GM18517 (cell line): ENCODE data around the gene BHMT2.

ENCODE experiments used
- ATAC-seq: cut with Tn5 transposase; IDR thresholded peaks from one replicate; pipeline ENCODE4 v1.9.1; 2021; ENCODE audit warnings: mild to moderate bottlenecking, moderate library complexity; ENCODE audit not compliant: unreplicated experiment

Gene BHMT2

DNA sequence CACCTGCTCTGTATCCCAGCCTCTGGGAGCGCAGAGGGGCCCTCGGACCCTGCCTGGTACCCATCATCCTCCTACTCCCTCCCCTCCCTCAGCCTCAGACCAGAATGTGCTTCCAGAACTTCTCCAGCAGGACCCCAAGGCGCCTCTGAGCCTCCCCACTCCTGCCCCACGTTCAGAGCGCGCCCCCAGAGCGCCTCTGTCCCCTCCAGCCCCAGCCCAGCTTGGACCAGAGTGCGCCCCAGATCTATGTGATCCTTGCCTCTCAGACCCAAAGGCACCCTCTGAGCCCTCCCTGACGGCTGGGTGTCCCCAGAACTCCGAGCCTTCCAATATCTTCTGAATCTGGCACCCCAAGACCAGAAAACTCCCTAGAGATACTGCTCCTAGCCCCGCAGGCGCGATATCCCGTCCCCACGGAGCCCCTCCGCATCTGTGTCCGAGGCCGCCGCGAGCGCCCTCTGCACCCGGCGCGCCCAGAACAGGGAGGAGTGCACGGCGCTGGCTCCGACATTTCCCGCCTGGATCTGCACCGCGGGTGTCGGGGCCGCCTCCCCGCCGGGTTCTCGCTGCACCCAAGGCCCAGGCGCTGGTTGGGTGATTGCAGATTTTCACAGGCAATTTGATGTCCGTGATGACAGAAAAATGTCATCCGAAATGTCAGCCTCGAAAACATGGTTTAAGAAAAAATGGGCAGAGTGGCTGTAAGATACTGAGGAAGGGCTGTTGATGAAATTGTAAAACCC is 42.6 kb downstream of the BHMT2 start:
- no peak for ATAC-seq

DNA sequence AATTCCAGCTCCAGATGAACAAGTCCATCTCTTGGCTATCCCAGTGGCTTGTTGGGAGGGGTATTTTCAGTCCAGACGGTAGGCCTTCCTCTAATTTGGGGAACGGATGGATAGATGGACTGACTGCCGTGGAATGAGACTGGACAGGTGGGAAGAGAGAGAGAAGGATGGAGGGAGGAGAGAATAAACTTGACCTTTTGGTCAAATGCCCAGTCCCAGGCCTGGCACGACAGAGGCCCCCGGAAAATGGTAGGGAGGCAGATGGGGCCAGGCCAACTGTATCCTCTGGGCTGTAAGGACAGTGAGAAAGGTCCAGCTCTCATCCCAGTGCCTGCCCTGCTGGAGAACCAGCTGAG is 43.1 kb downstream of the BHMT2 start:
- ATAC-seq, result no peak

DNA sequence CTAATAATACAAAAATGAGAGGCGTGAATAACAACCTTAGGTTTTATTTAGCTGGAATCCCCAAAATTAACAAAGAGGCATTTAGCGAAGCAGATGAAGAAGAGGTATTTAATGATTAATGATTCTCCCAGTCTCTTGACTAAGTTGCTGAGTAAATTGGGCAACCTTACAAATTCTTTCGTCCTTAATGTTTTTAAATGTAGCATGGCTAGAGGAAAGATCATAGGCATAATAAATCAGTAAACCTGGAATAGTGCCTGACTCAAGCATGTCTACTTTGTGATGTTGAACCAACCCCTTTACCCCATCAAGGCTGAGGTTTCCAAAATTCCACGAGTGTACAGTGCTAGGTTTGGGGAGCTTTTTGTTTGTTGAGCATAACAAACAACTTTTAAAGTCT is 49.9 kb downstream of the BHMT2 start:
- no peak for ATAC-seq

DNA sequence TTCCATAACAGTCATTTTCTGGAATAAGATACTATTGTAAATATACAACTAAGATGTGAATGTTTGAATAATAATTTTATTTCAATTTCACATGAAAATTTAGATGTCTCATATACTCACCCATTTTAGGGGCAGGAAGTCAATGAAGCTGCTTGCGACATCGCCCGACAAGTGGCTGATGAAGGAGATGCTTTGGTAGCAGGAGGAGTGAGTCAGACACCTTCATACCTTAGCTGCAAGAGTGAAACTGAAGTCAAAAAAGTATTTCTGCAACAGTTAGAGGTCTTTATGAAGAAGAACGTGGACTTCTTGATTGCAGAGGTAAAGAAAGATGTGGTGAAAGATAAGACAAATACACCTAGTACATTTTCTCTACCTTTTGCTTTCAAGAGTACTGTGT is 50.7 kb downstream of the BHMT2 start:
- ATAC-seq, result no peak

DNA sequence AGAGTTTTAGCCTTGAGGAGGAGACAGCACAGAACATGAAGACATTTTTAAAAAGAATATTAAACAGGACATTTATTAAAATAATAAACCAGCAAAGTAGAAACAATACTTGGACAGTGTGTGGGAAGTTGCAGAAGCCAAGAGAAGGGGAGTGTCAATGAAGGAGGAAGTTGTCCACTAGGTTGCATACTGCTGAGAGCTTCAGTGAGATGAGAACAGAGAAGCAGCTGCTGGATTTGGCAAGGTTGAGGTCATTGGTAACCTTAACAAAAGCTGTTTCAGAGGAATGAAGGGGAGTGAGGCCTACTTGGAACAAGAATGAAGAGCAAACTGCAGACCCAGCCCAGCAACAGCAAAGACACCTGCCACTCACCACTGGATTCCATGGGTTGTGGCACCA is 53.4 kb downstream of the BHMT2 start:
- no peak for ATAC-seq

DNA sequence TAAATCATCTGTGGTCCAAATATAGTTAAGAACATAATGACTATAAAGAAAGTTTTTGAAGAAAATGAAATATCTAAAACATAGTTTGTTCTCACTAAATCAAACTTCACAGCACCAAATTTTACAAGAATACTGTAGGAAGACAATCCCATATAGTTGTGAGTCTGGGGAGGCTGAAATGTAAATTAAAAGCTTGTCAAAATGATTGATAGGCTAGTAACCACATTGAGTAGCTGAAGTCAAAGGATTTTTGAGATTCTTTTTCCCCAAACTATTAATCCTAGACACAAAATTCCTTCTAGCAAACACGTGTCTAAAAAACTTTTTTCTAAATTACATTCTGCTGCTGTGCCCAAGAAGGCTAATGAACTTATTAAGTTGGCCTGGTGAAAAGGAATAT is 55.0 kb downstream of the BHMT2 start:
- ATAC-seq, result no peak

DNA sequence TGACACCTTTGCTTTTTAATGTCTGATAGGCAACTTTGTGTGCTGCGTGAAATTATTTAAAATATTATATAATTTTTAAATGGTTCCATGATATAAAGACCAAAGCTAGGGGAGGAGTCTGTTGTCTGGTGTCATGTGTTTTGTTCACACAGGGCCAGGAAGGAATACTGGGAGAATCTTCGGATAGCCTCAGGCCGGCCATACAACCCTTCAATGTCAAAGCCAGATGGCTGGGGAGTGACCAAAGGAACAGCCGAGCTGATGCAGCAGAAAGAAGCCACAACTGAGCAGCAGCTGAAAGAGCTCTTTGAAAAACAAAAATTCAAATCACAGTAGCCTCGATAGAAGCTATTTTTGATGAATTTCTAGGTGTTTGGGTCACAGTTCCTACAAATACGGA is 61.2 kb downstream of the BHMT2 start:
- no peak for ATAC-seq

DNA sequence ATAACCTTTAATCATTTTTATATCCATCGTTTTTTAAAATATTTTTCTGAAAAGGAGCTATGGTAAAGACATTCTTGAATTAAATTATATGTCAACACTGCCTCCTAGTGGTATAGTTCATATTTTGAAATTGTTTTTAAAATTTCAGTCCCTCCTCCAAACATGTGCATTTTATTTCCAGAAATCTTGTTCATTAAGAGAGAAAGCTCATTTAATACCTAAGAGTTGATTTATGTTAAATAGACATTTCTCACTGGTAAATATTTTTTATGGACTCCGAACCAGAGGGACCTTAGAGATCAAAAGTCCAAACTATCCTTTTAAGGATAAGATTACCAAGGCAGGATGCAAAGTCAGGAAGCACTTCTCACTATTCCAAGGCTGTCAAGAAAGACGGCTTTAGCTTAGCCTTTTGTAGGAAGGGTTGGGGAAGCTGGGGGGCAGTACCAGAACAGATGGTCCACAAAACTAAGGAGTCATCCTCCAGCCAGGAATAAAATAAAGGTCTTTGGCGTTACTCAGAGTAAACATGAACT is 63.6 kb downstream of the BHMT2 start:
- no peak for ATAC-seq

DNA sequence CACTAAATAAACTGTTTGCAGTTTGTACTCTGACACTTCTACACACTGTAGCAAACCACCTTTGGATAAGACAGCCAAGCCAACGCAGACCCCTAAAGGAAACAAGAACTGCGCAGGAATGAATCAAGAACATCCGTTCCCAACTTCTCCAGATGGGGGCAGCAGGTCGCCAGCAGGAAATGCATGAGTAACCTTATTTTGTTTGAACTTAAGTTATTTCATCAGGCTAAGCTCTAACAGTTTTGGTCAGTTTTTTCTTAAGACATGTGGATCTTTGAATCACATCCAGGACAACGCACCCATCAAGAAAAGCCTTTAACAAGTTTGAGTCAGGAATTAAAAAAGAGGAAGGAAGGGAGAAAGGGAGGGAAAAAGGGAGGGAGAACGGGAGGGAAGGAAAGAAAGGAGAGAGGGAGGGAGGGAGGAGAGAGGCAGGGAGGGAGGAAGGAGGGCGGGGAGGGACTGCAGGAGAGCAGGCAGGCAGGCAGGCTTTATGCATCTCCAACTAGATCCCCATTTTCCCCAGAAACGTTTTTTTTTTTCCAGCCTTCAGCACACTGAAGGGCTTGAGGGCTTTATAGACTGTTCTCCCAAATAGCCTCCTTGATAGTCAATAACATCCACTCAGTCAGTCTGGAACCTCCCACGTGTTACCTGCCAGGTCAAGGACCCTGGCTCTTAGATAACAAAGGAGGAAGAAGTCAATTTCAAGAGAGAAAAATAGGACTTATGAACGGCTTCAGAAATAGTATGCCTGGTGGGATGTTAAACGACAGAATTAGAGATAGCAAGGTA is 64.3 kb downstream of the BHMT2 start:
- no peak for ATAC-seq

DNA sequence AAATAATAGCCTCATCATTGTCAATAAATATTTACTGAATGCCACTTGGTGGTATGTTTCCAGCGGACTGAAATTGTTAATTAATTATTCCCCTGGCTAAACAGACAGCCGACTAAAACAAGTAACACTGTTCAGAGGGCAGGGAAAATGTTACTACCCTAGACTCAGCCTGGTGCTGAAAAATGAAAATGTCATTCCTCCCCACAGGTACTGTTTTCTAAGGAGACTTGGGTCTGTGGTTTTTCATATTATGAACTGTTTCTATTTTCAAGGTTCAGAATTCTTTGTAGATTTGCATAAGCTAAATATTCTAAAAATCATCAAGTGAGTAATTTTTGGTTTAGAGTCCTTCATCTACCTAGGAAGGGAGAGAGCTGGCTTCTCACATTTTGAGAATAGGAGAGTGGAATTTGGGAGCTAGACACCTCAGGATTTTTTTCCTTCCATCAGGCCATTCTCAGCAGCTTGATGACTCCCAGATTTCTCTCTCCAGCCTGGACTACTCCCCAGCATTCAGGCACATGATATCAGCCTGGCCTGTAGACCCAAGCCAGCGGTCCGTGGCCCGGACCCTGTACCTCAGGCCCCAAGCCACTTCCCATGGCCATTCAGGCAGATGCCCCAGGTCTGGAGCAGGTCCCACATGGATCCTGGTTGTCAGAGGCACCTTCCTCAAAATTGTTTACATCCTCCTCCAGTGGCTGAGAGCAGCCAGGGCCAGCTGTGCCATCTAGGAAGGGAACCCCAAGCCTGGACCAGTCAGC is 66.4 kb downstream of the BHMT2 start:
- ATAC-seq, result no peak

DNA sequence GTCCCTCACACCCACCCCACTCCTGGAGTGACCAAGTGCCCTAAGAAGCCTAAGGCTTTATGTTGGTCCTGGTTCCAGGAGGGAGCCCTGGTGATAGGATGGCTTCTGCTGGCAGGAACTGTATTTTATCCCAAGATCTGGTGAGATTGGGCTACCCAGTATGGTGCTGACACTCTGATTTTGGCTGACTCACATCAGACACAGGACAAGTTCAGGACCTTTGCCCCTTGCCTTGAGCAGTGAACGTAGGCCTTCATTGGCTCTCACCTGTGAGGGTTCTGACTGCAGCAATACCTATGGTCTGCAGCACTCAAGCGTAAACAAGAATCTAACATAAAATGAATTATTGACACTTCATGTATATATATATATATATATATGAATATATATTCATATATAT is 67.1 kb downstream of the BHMT2 start:
- ATAC-seq, result no peak
